GM23338 (cell line): ENCODE results near the gene ANO4. TPM values are rescaled to one million over a fixed set of nuclear protein-coding genes. Genes with fewer than 3 reads are reported as not detected.

Source experiments
- ATAC-seq: fragments of 200-7000 bp; cut with Tn5 transposase; 3 replicates; pipeline ENCODE4 v1.9.1; 2020
- DNase-seq: peaks from one replicate; pipeline ENCODE4 v3.0.0-alpha.2; 2015; ENCODE audit warnings: low spot score
- H2AFZ ChIP-seq: fragments of 200-600 bp; sonication (generic); 2 replicates; pipeline ENCODE4 v1.8.0; 2016; ENCODE audit warnings: antibody characterized with exemption, mild to moderate bottlenecking, moderate library complexity
- H3F3A ChIP-seq: fragments of 200-600 bp; sonication (generic); replicated peaks from 2 replicates; pipeline ENCODE4 v1.8.0; 2017; ENCODE audit warnings: antibody characterized with exemption, mixed run types, low read depth
- H3K27ac ChIP-seq: fragments of 200-600 bp; sonication (generic); 2 replicates; pipeline ENCODE4 v1.6.1; 2016; ENCODE audit warnings: low read depth
- H3K27me3 ChIP-seq: fragments of 200-600 bp; sonication (generic); 2 replicates; pipeline ENCODE4 v1.8.0; 2016; ENCODE audit warnings: mild to moderate bottlenecking, mixed run types, moderate library complexity; ENCODE audit not compliant: insufficient read depth
- H3K36me3 ChIP-seq: fragments of 200-600 bp; sonication (generic); 2 replicates; pipeline ENCODE4 v1.8.0; 2016; ENCODE audit warnings: mild to moderate bottlenecking; ENCODE audit not compliant: insufficient read depth
- H3K4me1 ChIP-seq: fragments of 200-600 bp; sonication (generic); 2 replicates; pipeline ENCODE4 v1.8.0; 2016; ENCODE audit warnings: mild to moderate bottlenecking, moderate library complexity; ENCODE audit not compliant: insufficient read depth
- H3K4me2 ChIP-seq: fragments of 200-600 bp; sonication (generic); 2 replicates; pipeline ENCODE4 v1.7.1; 2017; ENCODE audit warnings: mixed run types
- H3K4me3 ChIP-seq: fragments of 200-600 bp; sonication (generic); 2 replicates; pipeline ENCODE4 v1.6.1; 2016; ENCODE audit warnings: mixed run types
- H3K79me2 ChIP-seq: fragments of 200-600 bp; sonication (generic); replicated peaks from 2 replicates; pipeline ENCODE4 v1.8.0; 2017; ENCODE audit warnings: mild to moderate bottlenecking; ENCODE audit not compliant: insufficient read depth
- H3K9me2 ChIP-seq: fragments of 200-600 bp; sonication (generic); 2 replicates; pipeline ENCODE4 v1.8.0; 2017; ENCODE audit not compliant: insufficient read depth
- H4K20me1 ChIP-seq: fragments of 200-600 bp; sonication (generic); replicated peaks from 2 replicates; pipeline ENCODE4 v1.8.0; 2017; ENCODE audit warnings: mild to moderate bottlenecking; ENCODE audit not compliant: insufficient read depth
- H3K27ac Mint-ChIP-seq: 2 replicates; pipeline ENCODE4 v1.8.0; 2020; ENCODE audit warnings: inconsistent platforms, mild to moderate bottlenecking, moderate library complexity, mixed read lengths
- H3K27me3 Mint-ChIP-seq: 3 replicates; pipeline ENCODE4 v1.8.0; 2022; ENCODE audit warnings: low read depth, mild to moderate bottlenecking, moderate library complexity, mixed read lengths, inconsistent platforms; ENCODE audit not compliant: insufficient read depth, poor library complexity
- H3K36me3 Mint-ChIP-seq: 3 replicates; pipeline ENCODE4 v1.8.0; 2021; ENCODE audit warnings: low read depth, mild to moderate bottlenecking, inconsistent platforms, moderate library complexity, mixed read lengths
- H3K4me1 Mint-ChIP-seq: 3 replicates; pipeline ENCODE4 v1.8.0; 2020; ENCODE audit warnings: mild to moderate bottlenecking, inconsistent platforms, mixed read lengths
- H3K4me3 Mint-ChIP-seq: 3 replicates; pipeline ENCODE4 v1.8.0; 2021; ENCODE audit warnings: moderate library complexity, mild to moderate bottlenecking, inconsistent platforms, mixed read lengths
- H3K9me3 Mint-ChIP-seq: 3 replicates; pipeline ENCODE4 v1.8.0; 2020; ENCODE audit warnings: moderate library complexity, mild to moderate bottlenecking, inconsistent platforms, mixed read lengths
- EZH2 ChIP-seq: fragments of 200-600 bp; sonication (generic); IDR thresholded peaks from one replicate; pipeline ENCODE4 v1.8.0; 2017; ENCODE audit warnings: antibody characterized with exemption, mild to moderate bottlenecking, low read depth; ENCODE audit not compliant: unreplicated experiment
- POLR2AphosphoS5 ChIP-seq: IDR thresholded peaks from 2 replicates; pipeline ENCODE4 v1.6.1; 2016; ENCODE audit warnings: antibody characterized with exemption, low read depth
- STAT1 ChIP-seq: IDR thresholded peaks from one replicate; pipeline ENCODE4 v1.6.1; 2016; ENCODE audit warnings: antibody characterized with exemption; ENCODE audit not compliant: unreplicated experiment
- polyA plus RNA-seq: library from polyadenylated mRNA; unstranded; fragments of >200 nt; fragmentation: Nextera tagmentation; extraction: Ambion mirVana; gene quantifications from 2 replicates; pipeline ENCODE4 v1.2.1, GENCODE V29; 2016
- total RNA-seq: library from RNA; depleted of rRNA; stranded (reverse); fragments of >200 nt; shearing (Covaris generic); gene quantifications from 2 replicates; pipeline ENCODE4 v1.2.3, GENCODE V29; 2014
- TF ChIP-seq, protein P1 (sequence below), 2 experiments: fragments of 200-600 bp in 1 of 2; sonication (generic) in 1 of 2; conservative IDR thresholded peaks; 2 replicates each; pipeline versions ENCODE4 v1.5.1 to v1.6.1; 2016 to 2017; ENCODE audit warnings: antibody characterized with exemption in 2 of 2, low read depth in 2 of 2, mild to moderate bottlenecking in 2 of 2, moderate library complexity in 1 of 2
- TF ChIP-seq, protein P2 (sequence below): fragments of 250-450 bp; sonication (Bioruptor Pico); IDR thresholded peaks from 2 replicates; pipeline ENCODE4 v1.5.0; 2020; ENCODE audit warnings: mild to moderate bottlenecking, moderate library complexity

ANO4 gene
- total and polyA plus RNA-seq, 2 experiments from 2014 or later: 1.7 to 8.7 TPM

DNA sequence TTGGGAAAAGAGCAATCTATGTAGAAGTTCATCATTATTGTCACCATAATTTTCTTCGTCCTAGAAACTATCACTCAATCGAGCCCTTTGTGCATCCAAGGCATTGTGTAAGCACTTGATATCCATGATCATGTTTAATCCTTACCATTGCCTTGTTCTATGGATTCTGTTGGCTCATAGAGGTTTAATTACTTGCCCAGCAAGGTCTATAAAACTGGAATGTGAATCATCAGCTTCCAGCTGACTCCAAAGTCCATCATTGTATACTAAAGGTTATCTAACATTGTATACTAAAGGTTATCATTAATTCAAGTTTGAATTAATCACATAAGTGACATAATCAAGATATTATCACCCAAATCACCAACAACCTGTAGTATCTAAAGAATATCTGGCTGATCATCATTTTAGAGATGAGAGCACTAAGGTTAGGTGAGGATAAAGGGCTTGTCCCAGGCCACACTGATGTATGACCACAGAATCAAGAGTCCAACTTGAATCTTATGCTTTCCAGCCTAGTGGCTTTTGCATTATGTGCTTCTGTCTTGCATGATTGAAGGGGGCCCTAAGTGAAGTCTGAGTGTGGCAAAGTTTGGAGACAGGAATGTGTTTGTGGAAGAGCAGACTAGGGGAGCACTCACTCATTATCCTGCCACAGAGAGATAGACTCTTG, 188.1 kb downstream of the ANO4 start:
- H3K79me2 ChIP-seq: no peaks in the 10 kb centered on the region
- H3K36me3 ChIP-seq: no peaks in the 10 kb centered on the region
- Mint-ChIP-seq H3K27ac (no peak overlapping the region), H3K27me3 (peaks cover 4% of the 10 kb centered on the region), H3K4me3 (no peak overlapping the region), H3K4me1 (peaks cover 22% of the 10 kb centered on the region), H3K9me3 (0 out of 3 replicates have a peak, but pooled peaks cover 2% of the 10 kb centered on the region), H3K36me3 (peaks cover 3% of the 10 kb centered on the region; the same call in 2 of the 3 replicates)
- DNase-seq (no peak), ATAC-seq (no peak)
- no peaks in the 10 kb centered on the region for H3F3A ChIP-seq
- peaks cover 14% of the 10 kb centered on the region; the same call in 1 of the 2 replicates for H3K9me2 ChIP-seq
- TF ChIP-seq EZH2 (no peak), STAT1 (no peak), POLR2AphosphoS5 (no peak)
- TF ChIP-seq, protein P1, sequence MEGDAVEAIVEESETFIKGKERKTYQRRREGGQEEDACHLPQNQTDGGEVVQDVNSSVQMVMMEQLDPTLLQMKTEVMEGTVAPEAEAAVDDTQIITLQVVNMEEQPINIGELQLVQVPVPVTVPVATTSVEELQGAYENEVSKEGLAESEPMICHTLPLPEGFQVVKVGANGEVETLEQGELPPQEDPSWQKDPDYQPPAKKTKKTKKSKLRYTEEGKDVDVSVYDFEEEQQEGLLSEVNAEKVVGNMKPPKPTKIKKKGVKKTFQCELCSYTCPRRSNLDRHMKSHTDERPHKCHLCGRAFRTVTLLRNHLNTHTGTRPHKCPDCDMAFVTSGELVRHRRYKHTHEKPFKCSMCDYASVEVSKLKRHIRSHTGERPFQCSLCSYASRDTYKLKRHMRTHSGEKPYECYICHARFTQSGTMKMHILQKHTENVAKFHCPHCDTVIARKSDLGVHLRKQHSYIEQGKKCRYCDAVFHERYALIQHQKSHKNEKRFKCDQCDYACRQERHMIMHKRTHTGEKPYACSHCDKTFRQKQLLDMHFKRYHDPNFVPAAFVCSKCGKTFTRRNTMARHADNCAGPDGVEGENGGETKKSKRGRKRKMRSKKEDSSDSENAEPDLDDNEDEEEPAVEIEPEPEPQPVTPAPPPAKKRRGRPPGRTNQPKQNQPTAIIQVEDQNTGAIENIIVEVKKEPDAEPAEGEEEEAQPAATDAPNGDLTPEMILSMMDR (conservative IDR thresholded peaks at IDR 0.05; ENCODE audit: low read depth in 2 of 2): no peak
- TF ChIP-seq, protein P2, sequence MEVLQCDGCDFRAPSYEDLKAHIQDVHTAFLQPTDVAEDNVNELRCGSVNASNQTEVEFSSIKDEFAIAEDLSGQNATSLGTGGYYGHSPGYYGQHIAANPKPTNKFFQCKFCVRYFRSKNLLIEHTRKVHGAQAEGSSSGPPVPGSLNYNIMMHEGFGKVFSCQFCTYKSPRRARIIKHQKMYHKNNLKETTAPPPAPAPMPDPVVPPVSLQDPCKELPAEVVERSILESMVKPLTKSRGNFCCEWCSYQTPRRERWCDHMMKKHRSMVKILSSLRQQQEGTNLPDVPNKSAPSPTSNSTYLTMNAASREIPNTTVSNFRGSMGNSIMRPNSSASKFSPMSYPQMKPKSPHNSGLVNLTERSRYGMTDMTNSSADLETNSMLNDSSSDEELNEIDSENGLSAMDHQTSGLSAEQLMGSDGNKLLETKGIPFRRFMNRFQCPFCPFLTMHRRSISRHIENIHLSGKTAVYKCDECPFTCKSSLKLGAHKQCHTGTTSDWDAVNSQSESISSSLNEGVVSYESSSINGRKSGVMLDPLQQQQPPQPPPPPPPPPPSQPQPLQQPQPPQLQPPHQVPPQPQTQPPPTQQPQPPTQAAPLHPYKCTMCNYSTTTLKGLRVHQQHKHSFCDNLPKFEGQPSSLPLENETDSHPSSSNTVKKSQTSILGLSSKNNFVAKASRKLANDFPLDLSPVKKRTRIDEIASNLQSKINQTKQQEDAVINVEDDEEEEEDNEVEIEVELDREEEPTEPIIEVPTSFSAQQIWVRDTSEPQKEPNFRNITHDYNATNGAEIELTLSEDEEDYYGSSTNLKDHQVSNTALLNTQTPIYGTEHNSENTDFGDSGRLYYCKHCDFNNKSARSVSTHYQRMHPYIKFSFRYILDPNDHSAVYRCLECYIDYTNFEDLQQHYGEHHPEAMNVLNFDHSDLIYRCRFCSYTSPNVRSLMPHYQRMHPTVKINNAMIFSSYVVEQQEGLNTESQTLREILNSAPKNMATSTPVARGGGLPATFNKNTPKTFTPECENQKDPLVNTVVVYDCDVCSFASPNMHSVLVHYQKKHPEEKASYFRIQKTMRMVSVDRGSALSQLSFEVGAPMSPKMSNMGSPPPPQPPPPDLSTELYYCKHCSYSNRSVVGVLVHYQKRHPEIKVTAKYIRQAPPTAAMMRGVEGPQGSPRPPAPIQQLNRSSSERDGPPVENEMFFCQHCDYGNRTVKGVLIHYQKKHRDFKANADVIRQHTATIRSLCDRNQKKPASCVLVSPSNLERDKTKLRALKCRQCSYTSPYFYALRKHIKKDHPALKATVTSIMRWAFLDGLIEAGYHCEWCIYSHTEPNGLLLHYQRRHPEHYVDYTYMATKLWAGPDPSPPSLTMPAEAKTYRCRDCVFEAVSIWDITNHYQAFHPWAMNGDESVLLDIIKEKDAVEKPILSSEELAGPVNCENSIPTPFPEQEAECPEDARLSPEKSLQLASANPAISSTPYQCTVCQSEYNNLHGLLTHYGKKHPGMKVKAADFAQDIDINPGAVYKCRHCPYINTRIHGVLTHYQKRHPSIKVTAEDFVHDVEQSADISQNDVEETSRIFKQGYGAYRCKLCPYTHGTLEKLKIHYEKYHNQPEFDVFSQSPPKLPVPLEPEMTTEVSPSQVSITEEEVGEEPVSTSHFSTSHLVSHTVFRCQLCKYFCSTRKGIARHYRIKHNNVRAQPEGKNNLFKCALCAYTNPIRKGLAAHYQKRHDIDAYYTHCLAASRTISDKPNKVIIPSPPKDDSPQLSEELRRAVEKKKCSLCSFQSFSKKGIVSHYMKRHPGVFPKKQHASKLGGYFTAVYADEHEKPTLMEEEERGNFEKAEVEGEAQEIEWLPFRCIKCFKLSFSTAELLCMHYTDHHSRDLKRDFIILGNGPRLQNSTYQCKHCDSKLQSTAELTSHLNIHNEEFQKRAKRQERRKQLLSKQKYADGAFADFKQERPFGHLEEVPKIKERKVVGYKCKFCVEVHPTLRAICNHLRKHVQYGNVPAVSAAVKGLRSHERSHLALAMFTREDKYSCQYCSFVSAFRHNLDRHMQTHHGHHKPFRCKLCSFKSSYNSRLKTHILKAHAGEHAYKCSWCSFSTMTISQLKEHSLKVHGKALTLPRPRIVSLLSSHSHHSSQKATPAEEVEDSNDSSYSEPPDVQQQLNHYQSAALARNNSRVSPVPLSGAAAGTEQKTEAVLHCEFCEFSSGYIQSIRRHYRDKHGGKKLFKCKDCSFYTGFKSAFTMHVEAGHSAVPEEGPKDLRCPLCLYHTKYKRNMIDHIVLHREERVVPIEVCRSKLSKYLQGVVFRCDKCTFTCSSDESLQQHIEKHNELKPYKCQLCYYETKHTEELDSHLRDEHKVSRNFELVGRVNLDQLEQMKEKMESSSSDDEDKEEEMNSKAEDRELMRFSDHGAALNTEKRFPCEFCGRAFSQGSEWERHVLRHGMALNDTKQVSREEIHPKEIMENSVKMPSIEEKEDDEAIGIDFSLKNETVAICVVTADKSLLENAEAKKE (CRISPR knock-in tag): no peak
- no peaks in the 10 kb centered on the region for H4K20me1 ChIP-seq
- H3K4me3 ChIP-seq: no peak overlapping the region
- H3K27me3 ChIP-seq: no peaks in the 10 kb centered on the region
- no peak overlapping the region for H3K27ac ChIP-seq
- H3K4me1 ChIP-seq: peaks cover 23% of the 10 kb centered on the region
- no peak overlapping the region for H2AFZ ChIP-seq
- H3K4me2 ChIP-seq: no peak overlapping the region
